ENCODE measurements around the gene WBP1. TPM values are rescaled to one million over a fixed set of nuclear protein-coding genes. Genes with fewer than 3 reads are reported as not detected.

Gene WBP1
- total RNA-seq, 1 experiment from 2014 or later = 54.8 TPM

GRCh38 chr2:74496997-74497776, 38.9 kb downstream of the WBP1 start:
- POLR2A ChIA-PET = no interaction called here
- TF ChIP-seq CTCF (IDR thresholded peaks at IDR 0.05; ENCODE audit: insufficient read depth in 1 of 2, low read depth in 1 of 2, low read length in 1 of 2, severe bottlenecking in 1 of 2, unreplicated experiment in 1 of 2) = no peak
- peak overlapping the region; percentile 65 for H3K4me3 ChIP-seq (ENCODE audit: low read depth, low read length)
- peaks cover 42% of the 10 kb centered on the region for H3K4me1 ChIP-seq
- Mint-ChIP-seq H3K27me3 (ENCODE audit: insufficient read depth, unreplicated experiment) (no peaks in the 10 kb centered on the region), H3K27ac (ENCODE audit: unreplicated experiment) (no peak overlapping the region), H3K36me3 (ENCODE audit: insufficient read depth, unreplicated experiment) (peaks cover 30% of the 10 kb centered on the region), H3K4me1 (ENCODE audit: low read depth, unreplicated experiment) (peaks cover 11% of the 10 kb centered on the region), H3K4me3 (ENCODE audit: unreplicated experiment) (peak overlapping the region; percentile 96), H3K9me3 (ENCODE audit: unreplicated experiment) (no peaks in the 10 kb centered on the region)
- peaks cover 1% of the 10 kb centered on the region; the same call in 1 of the 2 replicates for H3K36me3 ChIP-seq (ENCODE audit: control insufficient read depth, insufficient read depth, low read length)
- no peaks in the 10 kb centered on the region for H3K9me3 ChIP-seq
- no peaks in the 10 kb centered on the region for H3K27me3 ChIP-seq (replicated peaks; ENCODE audit: control insufficient read depth, insufficient read depth, low read length)
- intact Hi-C loops (cut with micrococcal nuclease; ENCODE audit: unreplicated experiment) = no loop called here
- no TSS peak for BruUV-seq (replicated peaks)
- CTCF ChIA-PET = interaction anchor here (0.6 kb wide), 1 partner anchor 14 kb away, joined by 3 read pairs; the partner anchor contains the start of genes CCDC142 and TTC31
- DNase-seq = no peak

- H3K27ac Mint-ChIP-seq (ENCODE audit: unreplicated experiment) = peak overlapping the region; percentile 46
- ChIA-PET POLR2A (no interaction called here), CTCF (no interaction called here)
- Histone ChIP-seq H3K27me3 (replicated peaks; ENCODE audit: control insufficient read depth, insufficient read depth, low read length) (no peaks in the 10 kb centered on the region), H3K36me3 (ENCODE audit: control insufficient read depth, insufficient read depth, low read length) (peaks cover 1% of the 10 kb centered on the region; the same call in 1 of the 2 replicates), H3K4me3 (ENCODE audit: low read depth, low read length) (peak overlapping the region; percentile 65), H3K4me1 (peaks cover 44% of the 10 kb centered on the region), H3K9me3 (no peaks in the 10 kb centered on the region)
- peak; percentile 46 to 57 for DNase-seq
- H3K9me3 Mint-ChIP-seq (ENCODE audit: unreplicated experiment) = no peaks in the 10 kb centered on the region
- BruUV-seq (replicated peaks) = no TSS peak
- TF ChIP-seq CTCF (IDR thresholded peaks at IDR 0.05; ENCODE audit: insufficient read depth in 1 of 2, low read depth in 1 of 2, low read length in 1 of 2, severe bottlenecking in 1 of 2, unreplicated experiment in 1 of 2) = no peak
- H3K4me1 Mint-ChIP-seq (ENCODE audit: low read depth, unreplicated experiment) = peaks cover 12% of the 10 kb centered on the region
- peaks cover 37% of the 10 kb centered on the region for H3K36me3 Mint-ChIP-seq (ENCODE audit: insufficient read depth, unreplicated experiment)
- no peaks in the 10 kb centered on the region for H3K27me3 Mint-ChIP-seq (ENCODE audit: insufficient read depth, unreplicated experiment)
- H3K4me3 Mint-ChIP-seq (ENCODE audit: unreplicated experiment) = peak overlapping the region; percentile 96
- intact Hi-C loops (cut with micrococcal nuclease; ENCODE audit: unreplicated experiment) = loop anchor here (1.0 kb wide), 1 partner anchor 9 kb away; no protein-coding TSS in a partner anchor
Observed at GRCh38 chr2:74497777-74498499, 39.7 kb downstream of the WBP1 start.

DNA sequence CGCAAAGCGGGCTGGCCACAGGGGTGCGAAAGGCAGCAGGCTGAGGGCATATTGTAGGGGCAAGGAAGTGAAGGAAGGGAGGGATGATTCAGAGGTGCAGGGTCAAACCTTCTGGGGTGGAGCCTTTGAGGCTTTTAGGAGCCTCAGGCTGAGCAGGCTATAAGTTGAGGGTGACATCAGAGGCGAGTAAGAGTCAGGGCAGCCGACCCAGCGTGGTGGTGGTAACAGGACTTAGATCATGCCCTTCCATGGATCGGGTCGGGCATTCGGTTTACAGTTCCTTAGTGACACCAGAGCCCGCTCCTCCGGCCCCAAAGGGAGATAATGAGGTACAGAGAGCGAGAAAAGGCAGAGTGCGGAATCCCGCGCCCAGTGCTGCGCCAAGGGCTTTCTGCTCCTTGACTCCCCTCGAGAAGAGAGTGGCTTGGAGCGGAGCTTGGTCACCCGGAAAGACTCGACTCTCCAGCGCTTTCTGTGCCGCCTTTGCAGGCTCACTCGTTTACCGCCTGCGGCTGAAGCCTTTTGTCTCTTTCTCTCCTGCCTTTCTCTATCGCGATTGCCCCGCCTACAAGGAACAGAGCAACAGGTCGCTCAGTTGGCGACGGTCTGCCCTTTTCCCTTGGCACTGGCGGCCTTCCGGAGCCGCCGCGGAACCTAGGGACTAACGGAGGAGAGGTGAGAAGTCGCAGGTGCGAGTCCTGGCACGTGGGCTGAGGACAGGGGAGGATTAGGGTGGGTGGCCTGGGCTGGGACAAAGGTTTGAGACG, 40.4 kb downstream of the WBP1 start:
- Histone ChIP-seq H3K36me3 (ENCODE audit: control insufficient read depth, insufficient read depth, low read length) (peaks cover 1% of the 10 kb centered on the region; the same call in 1 of the 2 replicates), H3K27me3 (replicated peaks; ENCODE audit: control insufficient read depth, insufficient read depth, low read length) (no peaks in the 10 kb centered on the region), H3K4me3 (ENCODE audit: low read depth, low read length) (peak overlapping the region; percentile 65), H3K4me1 (peaks cover 44% of the 10 kb centered on the region), H3K9me3 (no peaks in the 10 kb centered on the region)
- Mint-ChIP-seq H3K9me3 (ENCODE audit: unreplicated experiment) (no peaks in the 10 kb centered on the region), H3K27me3 (ENCODE audit: insufficient read depth, unreplicated experiment) (no peaks in the 10 kb centered on the region), H3K36me3 (ENCODE audit: insufficient read depth, unreplicated experiment) (peaks cover 42% of the 10 kb centered on the region), H3K4me3 (ENCODE audit: unreplicated experiment) (peak overlapping the region; percentile 96), H3K27ac (ENCODE audit: unreplicated experiment) (peak overlapping the region; percentile 46), H3K4me1 (ENCODE audit: low read depth, unreplicated experiment) (peaks cover 12% of the 10 kb centered on the region)
- ChIA-PET CTCF (interaction anchor here (1.3 kb wide), 1 partner anchor 9 kb away, joined by 3 read pairs; no protein-coding TSS in a partner anchor), POLR2A (interaction anchor here (1.0 kb wide), 1 partner anchor 17 kb away, joined by 3 read pairs; no protein-coding TSS in a partner anchor)
- intact Hi-C loops (cut with micrococcal nuclease; ENCODE audit: unreplicated experiment) = loop anchor here (1.0 kb wide), 2 partner anchors 9 to 15 kb away; partner anchors contain the start of gene TTC31
- BruUV-seq (replicated peaks) = TSS peak; percentile 18
- DNase-seq = peak in 1 of 2 experiments; percentile 40
- no peak for TF ChIP-seq CTCF (IDR thresholded peaks at IDR 0.05; ENCODE audit: insufficient read depth in 1 of 2, low read depth in 1 of 2, low read length in 1 of 2, severe bottlenecking in 1 of 2, unreplicated experiment in 1 of 2)

Measured in Caco-2 (cell line).